HG02981 (cell line): ENCODE data around the gene CEP70.
A peak's percentile ranks its signal among the peaks of the same experiment; 100 is the strongest.
"Not testable (repeated sequence)": the region's sequence is repeated elsewhere in the genome, so short reads cannot be mapped to it uniquely, and the experiment has no call there.

Experiments used
- ATAC-seq: cut with Tn5 transposase; IDR thresholded peaks from one replicate; pipeline ENCODE4 v1.9.1; 2021; ENCODE audit warnings: mild to moderate bottlenecking, moderate library complexity; ENCODE audit not compliant: unreplicated experiment

Gene CEP70

DNA sequence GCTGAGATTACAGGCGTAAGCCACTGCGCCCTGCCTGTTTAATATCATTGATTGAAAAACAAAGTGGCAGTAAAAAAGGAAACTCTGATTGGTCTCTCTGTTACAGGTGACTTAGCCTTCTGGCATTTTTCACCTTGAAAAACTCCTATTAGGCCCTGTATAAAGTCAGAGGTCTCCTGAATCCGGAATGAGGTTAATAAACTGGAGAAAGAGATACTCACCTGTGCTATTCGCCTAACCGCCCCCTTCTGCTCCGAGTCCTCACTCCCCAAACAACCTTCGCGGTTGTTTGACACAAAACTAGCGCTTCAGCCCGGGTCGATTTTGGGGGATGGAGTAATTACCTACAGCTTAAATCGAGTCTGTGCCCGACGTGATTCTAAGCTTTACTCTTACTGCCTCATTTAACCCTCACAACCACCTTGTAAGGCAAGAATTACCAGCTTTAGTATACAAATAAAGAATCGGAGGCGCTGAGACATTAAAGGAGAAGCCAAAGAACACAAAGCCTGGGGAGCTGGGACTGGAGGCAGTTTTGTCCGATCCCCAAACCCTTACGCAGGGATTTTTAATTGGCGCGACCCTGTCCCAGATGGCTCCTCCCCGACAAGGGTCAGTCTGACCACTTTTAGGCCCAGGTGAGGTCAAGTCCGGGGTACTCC lies 441 bp downstream of the CEP70 start:
- no peak for ATAC-seq

- ATAC-seq: no peak
These were observed 2.7 kb downstream of the CEP70 start for GRCh38 chr3:138591392-138591791.

GRCh38 chr3:138588445-138588844 lies 5.6 kb downstream of the CEP70 start:
- ATAC-seq: no peak

DNA sequence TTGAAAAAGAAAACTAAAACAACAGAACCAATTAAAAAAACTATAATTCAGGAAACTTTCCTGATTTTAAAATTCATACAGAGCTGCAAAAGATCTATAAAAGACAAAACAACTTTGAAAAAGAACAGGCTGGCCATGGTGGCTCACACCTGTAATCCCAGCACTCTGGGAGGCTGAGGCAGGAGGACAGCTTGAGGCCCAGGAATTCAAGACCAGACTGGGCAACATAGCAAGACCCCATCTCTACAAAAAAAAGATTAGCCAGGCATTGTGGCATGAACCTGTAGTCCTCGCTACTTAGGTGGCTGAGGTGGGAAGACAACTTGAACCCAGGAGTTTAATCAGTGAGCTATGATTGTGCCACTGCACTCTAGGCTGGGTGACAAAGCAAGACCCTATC lies 6.7 kb downstream of the CEP70 start:
- ATAC-seq: no peak

GRCh38 chr3:138578961-138579574 lies 15.0 kb downstream of the CEP70 start:
- ATAC-seq: no peak

- peak; percentile 94 for ATAC-seq
These were observed 15.9 kb downstream of the CEP70 start for GRCh38 chr3:138578141-138578540.

GRCh38 chr3:138573138-138573537 lies 20.9 kb downstream of the CEP70 start:
- no peak for ATAC-seq

DNA sequence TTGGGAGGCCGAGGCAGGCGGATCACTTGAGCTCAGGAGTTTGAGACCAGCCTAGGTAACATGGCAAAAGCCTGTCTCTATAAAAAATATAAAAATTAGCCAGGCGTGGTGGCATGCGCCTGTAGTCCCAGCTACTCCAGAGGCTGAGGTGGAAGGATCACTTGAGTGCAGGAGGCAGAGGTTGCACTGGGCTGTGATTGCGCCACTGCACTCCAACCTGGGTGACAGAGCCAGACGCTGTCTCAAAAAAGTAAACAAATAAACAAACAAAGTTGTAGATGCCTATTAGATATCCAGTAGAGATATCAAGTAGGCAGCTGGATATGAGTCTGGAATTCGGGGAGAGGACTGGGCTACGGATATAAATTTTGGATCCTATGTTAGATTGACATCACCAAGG lies 24.4 kb downstream of the CEP70 start:
- ATAC-seq: not testable (repeated sequence)

- ATAC-seq: no peak
These were observed 25.0 kb downstream of the CEP70 start for GRCh38 chr3:138569090-138569489.

- ATAC-seq: no peak
These were observed 26.7 kb downstream of the CEP70 start for GRCh38 chr3:138567403-138567802.

DNA sequence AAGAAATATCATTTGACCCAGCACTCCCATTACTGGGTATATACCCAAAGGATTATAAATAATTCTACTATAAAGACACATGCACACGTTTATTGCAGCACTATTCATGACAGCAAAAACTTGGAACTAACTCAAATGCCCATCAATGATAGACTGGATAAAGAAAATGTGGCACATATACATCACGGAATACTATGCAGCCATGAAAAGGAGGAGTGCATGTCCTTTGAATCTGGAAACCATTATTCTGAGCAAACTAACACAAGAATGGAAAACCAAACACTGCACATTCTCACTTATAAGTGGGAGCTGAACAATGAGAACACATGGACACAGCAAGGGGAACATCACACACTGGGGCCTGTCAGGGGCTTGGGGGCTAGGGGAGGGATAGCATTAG lies 27.8 kb downstream of the CEP70 start:
- not testable (repeated sequence) for ATAC-seq

- ATAC-seq: not testable (repeated sequence)
These were observed 31.2 kb downstream of the CEP70 start for GRCh38 chr3:138562902-138563301.

DNA sequence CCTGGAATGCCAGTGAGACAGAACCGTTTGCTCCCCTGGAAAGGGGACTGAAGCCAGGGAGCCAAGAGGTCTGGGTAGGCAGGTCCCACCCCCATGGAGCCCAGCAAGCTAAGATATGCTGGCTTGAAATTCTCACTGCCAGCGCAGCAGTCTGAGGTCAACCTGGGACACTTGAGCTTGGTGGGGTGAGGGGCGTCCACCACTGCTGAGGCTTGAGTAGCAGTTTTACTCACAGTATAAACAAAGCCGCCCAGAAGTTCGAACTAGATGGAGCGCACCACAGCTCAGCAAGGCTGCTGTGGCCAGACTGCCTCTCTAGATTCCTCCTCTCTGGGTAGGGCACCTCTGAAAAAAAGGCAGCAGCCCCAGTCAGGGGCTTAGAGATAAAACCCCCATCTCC lies 33.6 kb downstream of the CEP70 start:
- ATAC-seq: no peak

DNA sequence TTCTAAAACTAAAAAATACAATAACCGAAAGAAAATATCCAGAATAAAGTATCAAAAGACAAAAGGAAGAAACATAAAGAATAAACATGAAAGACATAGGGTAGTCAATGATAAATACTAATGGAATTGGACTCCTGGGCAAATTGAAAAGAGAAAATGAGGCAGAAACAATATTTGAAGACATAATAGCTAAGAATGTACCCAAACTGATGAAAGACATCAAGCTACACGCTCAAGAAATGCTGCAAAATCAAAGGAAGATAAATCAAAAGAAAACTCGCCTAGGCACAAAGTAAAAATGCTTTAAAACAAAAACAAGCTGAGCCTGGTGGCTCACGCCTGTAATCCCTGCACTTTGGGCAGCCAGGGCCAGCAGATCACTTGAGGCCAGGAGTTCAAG lies 34.9 kb downstream of the CEP70 start:
- ATAC-seq: no peak

DNA sequence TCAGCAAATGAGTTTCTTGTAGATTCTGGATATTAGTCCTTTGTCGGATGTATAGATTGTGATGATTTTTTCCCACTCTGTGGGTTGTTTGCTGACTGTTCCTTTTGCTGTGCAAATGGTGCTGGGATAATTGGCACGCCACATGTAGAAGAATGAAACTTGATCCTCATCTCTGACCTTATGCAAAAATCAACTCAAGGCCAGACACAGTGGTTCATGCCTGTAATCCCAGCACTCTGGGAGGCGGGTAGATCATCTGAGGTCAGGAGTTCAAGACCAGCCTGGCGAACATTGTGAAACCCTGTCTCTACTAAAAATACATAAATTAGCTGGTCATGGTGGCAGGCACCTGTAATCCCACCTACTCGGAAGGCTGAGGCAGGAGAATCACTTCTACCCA lies 39.3 kb downstream of the CEP70 start:
- ATAC-seq: not testable (repeated sequence)

GRCh38 chr3:138550958-138551357 lies 43.1 kb downstream of the CEP70 start:
- ATAC-seq: not testable (repeated sequence)

DNA sequence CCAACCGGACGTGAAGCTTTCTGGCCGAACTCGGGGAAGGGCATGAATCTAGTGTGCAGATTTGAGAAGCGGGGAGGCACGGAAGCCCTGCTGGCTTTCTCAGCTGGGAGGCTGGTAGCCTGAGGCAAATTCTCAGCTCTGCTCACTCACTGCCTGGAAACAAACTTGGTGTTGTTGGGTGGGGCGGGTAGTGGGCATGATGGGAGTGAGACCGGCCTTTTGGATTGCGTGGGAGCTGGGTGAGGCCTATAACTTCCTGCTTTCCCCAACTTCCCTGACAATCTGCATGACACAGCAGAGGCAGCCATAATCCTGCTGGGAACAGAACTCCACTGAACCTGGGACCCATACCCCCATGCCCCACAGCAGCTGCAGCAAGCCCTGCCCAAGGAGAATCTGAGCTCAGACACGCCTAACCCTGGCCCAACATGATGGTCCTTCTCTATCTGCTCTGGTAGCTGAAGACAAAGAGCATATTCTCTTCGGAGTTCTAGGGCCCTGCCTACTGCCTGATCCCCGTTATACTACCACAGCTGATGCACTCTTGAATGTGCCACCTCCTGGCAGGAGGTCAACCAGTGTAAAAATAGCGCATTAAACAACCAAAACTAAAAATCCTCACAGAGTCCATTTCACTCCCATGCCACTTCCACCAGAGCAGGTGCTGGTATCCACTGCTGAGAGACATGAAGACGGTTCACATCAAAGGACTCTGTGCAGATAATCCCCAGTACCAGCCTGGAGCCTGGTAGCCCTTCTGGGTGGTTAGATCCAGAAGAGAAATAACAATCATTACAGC lies 44.7 kb downstream of the CEP70 start:
- no peak for ATAC-seq

DNA sequence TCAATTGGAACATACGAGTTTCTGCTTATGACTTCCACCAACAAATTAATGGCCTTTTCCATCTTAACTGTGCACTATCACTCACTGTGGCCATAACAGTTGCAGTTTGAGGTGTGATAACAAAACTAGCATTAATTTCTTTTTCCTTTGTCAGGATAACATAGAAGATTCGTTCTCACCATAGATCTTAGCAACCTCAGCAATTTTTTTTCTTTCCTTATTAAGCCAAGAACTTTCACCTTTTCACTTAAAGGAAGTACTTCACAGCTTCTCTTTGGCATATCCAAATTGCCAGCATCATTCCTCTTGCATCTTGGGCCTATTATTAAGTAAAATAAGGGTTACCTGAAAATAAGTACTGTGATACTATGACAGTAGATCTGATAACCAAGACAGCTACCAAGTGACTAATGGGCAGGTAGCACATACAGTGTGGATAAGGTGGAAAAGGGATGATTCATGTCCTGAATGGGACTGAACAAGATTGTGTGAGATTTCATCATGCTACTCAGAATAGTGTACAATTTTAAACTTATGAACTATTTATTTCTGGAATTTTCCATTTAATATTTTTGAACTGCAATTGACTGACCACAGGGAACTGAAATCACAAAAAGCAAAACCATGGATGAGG lies 46.6 kb downstream of the CEP70 start:
- no peak for ATAC-seq

GRCh38 chr3:138544546-138544945 lies 49.5 kb downstream of the CEP70 start:
- no peak for ATAC-seq

- no peak for ATAC-seq
These were observed 51.1 kb downstream of the CEP70 start for GRCh38 chr3:138542977-138543376.

DNA sequence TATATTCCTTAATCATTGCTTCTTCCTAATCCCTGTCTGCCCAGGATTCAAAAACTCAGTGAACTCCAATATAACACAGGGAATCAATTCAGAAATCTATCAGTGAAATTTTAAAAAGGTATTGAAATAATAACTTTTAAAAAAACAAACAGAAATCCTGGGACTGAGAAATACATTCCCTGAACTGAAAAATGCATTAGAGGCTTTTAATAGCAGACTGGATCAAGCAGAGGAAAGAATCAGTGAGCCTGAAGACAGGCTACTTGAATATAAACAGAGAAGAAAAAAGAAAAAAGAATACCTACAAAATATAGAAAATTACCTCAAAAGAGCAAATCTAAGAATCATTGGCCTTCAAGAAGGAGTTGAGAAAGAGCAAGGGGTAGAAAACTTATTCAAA lies 54.7 kb downstream of the CEP70 start:
- ATAC-seq: no peak

DNA sequence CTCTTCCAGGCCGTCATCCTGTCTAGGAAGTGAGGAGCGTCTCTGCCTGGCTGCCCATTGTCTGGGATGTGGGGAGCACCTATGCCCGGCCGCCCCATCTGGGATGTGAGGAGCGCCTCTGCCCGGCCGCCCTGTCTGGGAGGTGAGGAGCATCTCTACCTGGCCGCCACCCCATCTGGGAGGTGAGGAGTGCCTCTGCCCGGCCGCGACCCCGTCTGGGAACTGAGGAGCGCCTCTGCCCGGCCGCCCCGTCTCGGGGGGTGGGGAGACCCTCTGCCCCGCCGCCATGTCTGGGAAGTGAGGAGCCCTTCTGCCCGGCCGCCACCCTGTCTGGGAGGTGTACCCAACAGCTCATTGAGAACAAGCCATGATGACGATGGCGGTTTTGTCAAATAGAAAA lies 72.6 kb downstream of the CEP70 start:
- ATAC-seq: not testable (repeated sequence)
